Dendritic cell treated with granulocyte-macrophage colony-stimulating factor and Interleukin-4, amounts not matched to agents 40 ng/mL and 50 ng/mL, for 4 days (primary cell): ENCODE results near the gene FAM149B1.
A peak's percentile ranks its signal among the peaks of the same experiment; 100 is the strongest.
"Not testable (repeated sequence)": the region's sequence is repeated elsewhere in the genome, so short reads cannot be mapped to it uniquely, and the experiment has no call there.

Experiments used
- H3K27ac Mint-ChIP-seq: one replicate; pipeline ENCODE4 v1.8.0; 2022; ENCODE audit warnings: mild to moderate bottlenecking, mixed read lengths
- H3K27me3 Mint-ChIP-seq: one replicate; pipeline ENCODE4 v1.8.0; 2022; ENCODE audit warnings: mild to moderate bottlenecking, mixed read lengths
- H3K36me3 Mint-ChIP-seq: one replicate; pipeline ENCODE4 v1.8.0; 2022; ENCODE audit warnings: low read depth, mixed read lengths
- H3K4me1 Mint-ChIP-seq: one replicate; pipeline ENCODE4 v1.8.0; 2022; ENCODE audit warnings: low read depth, mixed read lengths
- H3K4me3 Mint-ChIP-seq: one replicate; pipeline ENCODE4 v1.8.0; 2022; ENCODE audit warnings: mild to moderate bottlenecking, moderate library complexity, mixed read lengths
- H3K9me3 Mint-ChIP-seq: one replicate; pipeline ENCODE4 v1.8.0; 2022; ENCODE audit warnings: mixed read lengths
- intact Hi-C: fragments of 100-400 bp; cut with micrococcal nuclease; formaldehyde crosslinking; loops from one replicate; pipeline ENCODE4 v1.15.0; 2022

FAM149B1 gene

GRCh38 chr10:73167783-73168464 lies at the start of gene FAM149B1, which contains the start of gene ECD:
FAM149B1 (plus strand) TSS chr10:73168119; CDS start chr10:73168340, 221 bp downstream.
ECD (minus strand) TSS chr10:73168008; CDS start chr10:73163937, 4,071 bp downstream.
- Mint-ChIP-seq H3K36me3 (peaks cover 39% of the 10 kb centered on the region), H3K4me3 (peak within 1 kb of the TSS; percentile 99), H3K27me3 (no peaks in the 10 kb centered on the region), H3K27ac (peak within 1 kb of the TSS; percentile 97), H3K4me1 (peaks cover 26% of the 10 kb centered on the region), H3K9me3 (no peaks in the 10 kb centered on the region)
- intact Hi-C loops, result loop anchor here (5.0 kb wide), 1 partner anchor 71 kb away; the partner anchor contains the start of gene P4HA1

GRCh38 chr10:73119457-73119856 lies 48.5 kb upstream of the FAM149B1 start:
- Mint-ChIP-seq H3K4me3 (no peak overlapping the region), H3K27me3 (no peaks in the 10 kb centered on the region), H3K9me3 (no peaks in the 10 kb centered on the region), H3K36me3 (peaks cover 52% of the 10 kb centered on the region), H3K27ac (no peak overlapping the region), H3K4me1 (no peaks in the 10 kb centered on the region)
- intact Hi-C loops, result no loop called here

- intact Hi-C loops, result no loop called here
- H3K4me1 Mint-ChIP-seq, result no peaks in the 10 kb centered on the region
Measured at GRCh38 chr10:73119952-73120351, 48.0 kb upstream of the FAM149B1 start.

GRCh38 chr10:73126343-73126742 lies 41.6 kb upstream of the FAM149B1 start:
- Mint-ChIP-seq H3K27ac (no peak overlapping the region), H3K4me1 (no peaks in the 10 kb centered on the region), H3K36me3 (peaks cover 72% of the 10 kb centered on the region), H3K4me3 (no peak overlapping the region), H3K9me3 (no peaks in the 10 kb centered on the region), H3K27me3 (no peaks in the 10 kb centered on the region)
- intact Hi-C loops, result no loop called here

More at GRCh38 chr10:73119952-73120351, 48.0 kb upstream of the FAM149B1 start:
- Mint-ChIP-seq H3K36me3 (peaks cover 53% of the 10 kb centered on the region), H3K27ac (no peak overlapping the region), H3K4me3 (no peak overlapping the region), H3K27me3 (no peaks in the 10 kb centered on the region), H3K9me3 (no peaks in the 10 kb centered on the region)

- Mint-ChIP-seq H3K27me3 (no peaks in the 10 kb centered on the region), H3K4me3 (no peak overlapping the region), H3K9me3 (no peaks in the 10 kb centered on the region), H3K36me3 (peaks cover 90% of the 10 kb centered on the region), H3K4me1 (no peaks in the 10 kb centered on the region), H3K27ac (no peak overlapping the region)
- intact Hi-C loops, result no loop called here
Measured at GRCh38 chr10:73131301-73131700, 36.6 kb upstream of the FAM149B1 start.

GRCh38 chr10:73131913-73132686 lies 35.8 kb upstream of the FAM149B1 start:
- peaks cover 89% of the 10 kb centered on the region for H3K36me3 Mint-ChIP-seq
- H3K27me3 Mint-ChIP-seq, result no peaks in the 10 kb centered on the region
- no peak overlapping the region for H3K4me3 Mint-ChIP-seq
- no peaks in the 10 kb centered on the region for H3K4me1 Mint-ChIP-seq
- intact Hi-C loops, result no loop called here
- H3K27ac Mint-ChIP-seq, result no peak overlapping the region
- H3K9me3 Mint-ChIP-seq, result no peaks in the 10 kb centered on the region

GRCh38 chr10:73134727-73135126 lies 33.2 kb upstream of the FAM149B1 start:
- intact Hi-C loops, result no loop called here
- H3K4me1 Mint-ChIP-seq, result no peaks in the 10 kb centered on the region
- no peaks in the 10 kb centered on the region for H3K9me3 Mint-ChIP-seq
- H3K36me3 Mint-ChIP-seq, result peaks cover 90% of the 10 kb centered on the region
- no peak overlapping the region for H3K4me3 Mint-ChIP-seq
- H3K27me3 Mint-ChIP-seq, result no peaks in the 10 kb centered on the region
- H3K27ac Mint-ChIP-seq, result no peak overlapping the region

- H3K27me3 Mint-ChIP-seq, result no peaks in the 10 kb centered on the region
- H3K27ac Mint-ChIP-seq, result no peak overlapping the region
- no peak overlapping the region for H3K4me3 Mint-ChIP-seq
- intact Hi-C loops, result no loop called here
- no peaks in the 10 kb centered on the region for H3K4me1 Mint-ChIP-seq
- H3K36me3 Mint-ChIP-seq, result peaks cover 88% of the 10 kb centered on the region
- H3K9me3 Mint-ChIP-seq, result no peaks in the 10 kb centered on the region
Measured at GRCh38 chr10:73136627-73137026, 31.3 kb upstream of the FAM149B1 start.

- peaks cover 87% of the 10 kb centered on the region for H3K36me3 Mint-ChIP-seq
- no peak overlapping the region for H3K27ac Mint-ChIP-seq
- intact Hi-C loops, result no loop called here
- H3K4me1 Mint-ChIP-seq, result no peaks in the 10 kb centered on the region
- no peak overlapping the region for H3K4me3 Mint-ChIP-seq
- H3K27me3 Mint-ChIP-seq, result no peaks in the 10 kb centered on the region
- no peaks in the 10 kb centered on the region for H3K9me3 Mint-ChIP-seq
Measured at GRCh38 chr10:73139251-73139650, 28.7 kb upstream of the FAM149B1 start.

- Mint-ChIP-seq H3K4me3 (no peak overlapping the region), H3K27ac (no peak overlapping the region), H3K36me3 (peaks cover 86% of the 10 kb centered on the region), H3K4me1 (no peaks in the 10 kb centered on the region), H3K9me3 (no peaks in the 10 kb centered on the region), H3K27me3 (no peaks in the 10 kb centered on the region)
- intact Hi-C loops, result no loop called here
Measured at GRCh38 chr10:73141603-73142002, 26.3 kb upstream of the FAM149B1 start.

GRCh38 chr10:73150633-73151413 lies 17.1 kb upstream of the FAM149B1 start:
- not testable (repeated sequence) for H3K4me3 Mint-ChIP-seq, H3K27me3 Mint-ChIP-seq, H3K4me1 Mint-ChIP-seq, H3K27ac Mint-ChIP-seq, H3K9me3 Mint-ChIP-seq
- peaks cover 75% of the 10 kb centered on the region for H3K36me3 Mint-ChIP-seq
- intact Hi-C loops, result loop anchor here (10.0 kb wide), 1 partner anchor 86 kb away; no protein-coding TSS in a partner anchor

- H3K4me1 Mint-ChIP-seq, result no peaks in the 10 kb centered on the region
- intact Hi-C loops, result loop anchor here (10.0 kb wide), 1 partner anchor 87 kb away; no protein-coding TSS in a partner anchor
- no peak overlapping the region for H3K27ac Mint-ChIP-seq
- peaks cover 77% of the 10 kb centered on the region for H3K36me3 Mint-ChIP-seq
- no peaks in the 10 kb centered on the region for H3K27me3 Mint-ChIP-seq
- H3K4me3 Mint-ChIP-seq, result no peak overlapping the region
- H3K9me3 Mint-ChIP-seq, result no peaks in the 10 kb centered on the region
Measured at GRCh38 chr10:73152009-73152408, 15.9 kb upstream of the FAM149B1 start.

- Mint-ChIP-seq H3K4me3 (no peak overlapping the region), H3K4me1 (peaks cover 8% of the 10 kb centered on the region), H3K36me3 (peaks cover 80% of the 10 kb centered on the region), H3K27me3 (no peaks in the 10 kb centered on the region), H3K9me3 (no peaks in the 10 kb centered on the region), H3K27ac (no peak overlapping the region)
- intact Hi-C loops, result loop anchor here (10.0 kb wide), 1 partner anchor 91 kb away; no protein-coding TSS in a partner anchor
Measured at GRCh38 chr10:73156054-73156453, 11.9 kb upstream of the FAM149B1 start.
